UCSD-AML1 (cell line): ENCODE results near the gene METTL22.

Experiments used
- DNase-seq: peaks from one replicate; lab custom pipeline; 2025; ENCODE audit not compliant: unreplicated experiment; lab: John Stamatoyannopoulos, UW

Gene METTL22

DNA sequence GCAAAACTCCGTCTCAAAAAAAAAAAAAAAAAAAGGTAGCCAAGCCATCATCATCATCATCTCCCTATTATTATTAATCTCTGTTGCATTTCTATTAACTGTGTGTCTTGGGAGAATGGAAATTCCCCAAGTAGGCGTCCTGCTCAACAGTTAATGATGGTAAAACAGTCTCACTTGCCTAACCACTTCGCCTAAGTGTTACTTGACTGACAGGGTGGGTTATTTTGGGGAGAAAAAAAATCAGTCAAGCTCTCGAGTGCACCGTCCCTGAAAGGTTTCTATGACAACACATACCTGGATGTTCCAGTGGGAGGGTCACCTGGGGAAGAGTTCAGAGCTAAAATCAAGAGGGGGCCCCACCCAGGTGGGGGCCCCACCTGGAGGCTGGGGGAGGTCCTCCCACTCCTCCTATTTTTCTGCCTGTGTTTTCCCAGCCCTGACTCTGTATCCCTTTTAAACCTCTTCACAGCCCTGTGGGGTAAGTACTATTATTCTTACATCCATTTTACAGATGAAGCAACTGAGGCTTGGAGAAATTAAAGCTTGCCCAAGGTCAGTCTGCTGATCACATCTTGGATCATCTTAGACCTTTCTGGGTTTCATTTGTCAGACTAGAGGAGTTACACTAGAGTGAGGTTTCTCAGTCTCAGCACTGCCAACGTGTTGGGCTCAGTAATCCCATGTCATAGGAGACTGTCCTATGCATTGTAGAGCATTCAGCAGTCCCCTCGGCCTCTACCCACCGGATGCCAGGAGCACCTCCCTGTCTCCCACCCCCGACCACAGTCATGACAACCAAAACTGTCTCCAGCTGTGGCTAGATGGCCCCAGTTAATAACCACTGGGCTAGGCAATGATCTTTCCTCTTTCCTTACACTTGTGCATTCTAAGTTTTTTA is 41.9 kb downstream of the METTL22 start:
- no peak for DNase-seq

DNA sequence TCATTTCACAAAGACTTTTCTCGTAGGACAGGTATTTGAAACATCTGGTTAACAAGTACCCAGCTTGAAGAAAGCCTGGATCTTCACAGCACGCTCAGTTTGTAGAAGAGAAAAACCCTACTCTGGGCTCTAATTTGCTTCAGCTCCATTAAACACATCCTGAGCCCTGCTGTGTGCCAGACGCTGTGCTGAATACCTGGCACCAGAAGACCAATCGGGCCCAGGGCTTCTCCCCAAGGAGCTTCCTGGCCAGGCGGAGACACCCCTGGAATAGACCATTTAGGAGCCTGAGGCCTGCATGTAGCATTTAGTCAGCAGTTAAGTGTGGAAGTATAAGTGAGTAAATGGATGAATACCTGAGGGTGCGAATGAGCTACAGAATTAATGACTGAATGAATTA is 44.0 kb downstream of the METTL22 start:
- no peak for DNase-seq

DNA sequence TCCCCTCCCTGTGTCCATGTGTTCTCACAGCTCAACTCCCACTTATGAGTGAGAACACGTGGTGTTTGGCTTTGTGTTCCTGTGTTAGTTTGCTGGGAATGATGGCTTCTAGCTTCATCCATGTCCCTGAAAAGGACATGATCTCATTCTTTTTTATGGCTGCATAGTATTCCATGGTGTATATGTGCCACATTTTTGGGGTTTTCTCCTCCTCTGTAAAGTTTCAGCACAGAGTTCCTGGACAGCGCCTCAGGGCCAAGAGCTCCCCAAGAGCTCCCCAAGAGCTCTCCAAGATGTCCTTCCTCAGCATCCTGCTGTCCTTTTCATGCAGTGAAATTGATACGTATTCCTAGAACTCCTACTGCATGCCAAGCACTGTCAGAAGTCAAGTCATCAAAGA is 46.0 kb downstream of the METTL22 start:
- DNase-seq, result no peak

DNA sequence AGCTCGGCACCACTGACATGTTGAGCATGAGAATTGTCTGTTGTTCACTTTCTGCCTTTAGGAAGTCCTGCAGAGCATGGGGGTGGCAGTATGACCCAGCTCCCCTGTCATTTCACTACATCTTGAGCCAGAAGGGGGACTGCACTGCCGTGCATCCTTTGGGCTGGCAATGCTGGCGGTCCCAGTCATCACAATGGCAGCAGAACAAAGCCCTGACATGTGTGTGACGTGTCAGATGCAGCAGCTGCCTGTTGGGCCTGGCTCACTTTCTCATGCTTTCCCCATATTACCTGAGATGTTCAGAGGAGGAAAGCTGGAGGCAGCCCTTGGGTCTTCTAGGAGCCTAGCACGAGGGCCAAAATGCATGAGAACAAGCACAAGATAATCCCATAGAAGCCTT is 46.6 kb downstream of the METTL22 start:
- no peak for DNase-seq

DNA sequence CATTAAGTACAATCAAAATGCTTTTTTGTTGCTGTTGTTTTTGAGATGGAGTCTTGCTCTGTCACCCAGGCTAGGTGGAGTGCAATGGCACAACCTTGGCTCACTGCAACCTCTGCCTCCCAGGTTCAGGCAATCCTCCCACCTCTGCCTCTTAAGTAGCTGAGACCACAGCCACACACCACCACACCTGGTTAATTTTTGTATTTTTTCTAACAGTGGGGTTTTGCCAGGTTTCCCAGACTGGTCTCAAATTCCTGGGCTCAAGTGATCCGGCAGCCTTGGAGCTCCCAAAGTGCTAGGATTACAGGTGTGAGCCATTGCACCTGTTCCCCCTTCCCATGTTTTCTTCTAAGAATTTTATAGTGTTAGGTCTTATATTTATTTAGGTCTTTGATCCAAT is 48.0 kb downstream of the METTL22 start:
- DNase-seq, result no peak

DNA sequence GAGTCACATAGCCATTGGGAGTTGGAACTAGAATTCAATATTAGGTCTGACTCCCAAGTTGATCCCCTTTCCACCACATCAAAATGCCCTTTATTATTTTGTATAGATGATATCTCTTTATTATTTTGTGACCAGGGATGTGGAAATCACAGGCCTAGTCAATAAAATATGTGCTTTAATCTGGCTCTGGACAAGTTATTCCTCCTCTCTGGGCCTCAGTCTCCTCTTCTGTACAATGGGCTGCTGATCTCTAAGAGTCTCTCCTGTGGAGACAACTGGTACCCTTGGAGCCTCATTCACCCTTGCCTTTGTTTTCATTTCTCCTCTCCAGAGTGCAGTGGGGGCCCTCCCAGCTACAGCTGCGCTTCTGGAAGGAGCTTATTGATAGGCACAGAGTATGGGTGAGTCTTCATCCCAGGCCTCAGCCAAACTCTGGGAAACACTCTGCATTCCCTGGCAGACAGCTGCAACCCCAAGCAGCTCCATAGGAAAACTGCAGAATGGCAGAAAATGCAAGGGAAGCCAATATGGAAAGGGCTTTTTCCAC is 48.6 kb downstream of the METTL22 start:
- DNase-seq, result no peak

DNA sequence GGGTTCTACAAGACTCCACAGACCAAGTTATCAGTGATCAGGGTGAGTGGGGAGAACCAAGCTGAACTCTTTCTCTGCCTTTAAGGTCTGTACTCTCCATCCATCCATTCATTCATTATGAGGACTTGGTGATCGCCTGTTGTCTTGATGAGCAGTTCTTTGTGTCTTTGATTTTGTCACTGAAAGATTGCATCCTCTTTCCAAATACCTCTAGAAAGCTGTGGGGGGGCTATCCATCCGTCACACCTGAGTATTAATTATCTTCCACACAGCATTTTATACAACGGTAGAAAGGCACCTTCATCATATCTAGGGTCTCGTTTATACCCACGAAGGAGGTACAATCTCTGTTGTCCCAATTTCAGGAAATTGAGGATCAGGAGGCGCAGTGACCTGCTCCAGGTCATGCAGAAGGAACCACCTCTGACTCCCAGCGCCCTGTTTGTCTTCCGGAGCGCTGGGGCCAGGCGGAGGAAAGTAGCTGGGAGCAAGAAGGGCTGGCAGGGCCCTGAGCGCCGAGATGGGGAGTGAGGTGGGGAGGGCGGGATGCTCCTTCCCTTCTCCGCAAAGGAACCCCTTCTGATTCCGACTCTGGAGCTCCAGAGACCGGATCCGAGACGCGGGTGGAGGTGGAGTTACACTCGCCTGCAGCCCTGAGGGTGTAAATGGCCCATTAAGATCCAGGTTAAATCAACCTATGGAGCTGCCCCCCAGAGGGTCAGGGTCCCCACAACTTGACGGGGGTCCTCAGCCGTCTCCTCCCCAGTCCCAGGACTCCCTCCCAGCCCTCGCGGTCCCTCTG is 52.3 kb downstream of the METTL22 start:
- no peak for DNase-seq

DNA sequence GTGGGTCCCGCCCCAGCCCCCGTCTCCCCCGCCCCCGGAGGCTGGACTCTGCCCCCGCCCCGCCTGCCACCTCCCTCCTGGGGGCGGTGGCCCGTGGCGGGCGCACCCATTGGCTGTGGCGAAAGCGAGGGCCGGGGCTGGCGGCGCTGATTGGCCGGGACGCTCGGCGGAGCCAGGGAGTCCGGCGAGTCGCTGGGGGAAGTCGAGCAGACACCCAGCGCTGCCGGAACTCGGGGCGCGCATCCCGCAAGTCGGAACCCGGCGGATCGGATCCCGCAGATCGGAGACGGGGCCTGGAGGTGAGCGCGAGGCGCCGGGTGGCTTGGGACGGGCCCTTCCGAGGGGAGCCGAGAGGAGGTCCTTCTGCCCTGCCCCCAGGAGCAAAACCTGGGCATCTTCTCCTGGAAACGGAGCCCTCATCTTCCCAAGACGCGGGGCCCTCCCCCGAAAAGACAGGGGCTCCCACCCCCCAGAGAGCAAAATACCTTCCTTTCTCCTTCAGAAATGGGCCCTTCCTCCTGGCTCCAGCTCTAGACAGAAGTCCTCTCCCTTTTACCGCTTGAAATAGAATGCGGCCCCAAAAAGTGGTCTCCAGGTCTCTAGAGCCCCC is 53.0 kb downstream of the METTL22 start, which contains the start of gene ABAT:
TSS of gene ABAT (plus strand) at position 205 of the 610 bp plus-strand sequence. CDS start 61,123 bp downstream, outside the sequence.
- DNase-seq, result peak; percentile 75

DNA sequence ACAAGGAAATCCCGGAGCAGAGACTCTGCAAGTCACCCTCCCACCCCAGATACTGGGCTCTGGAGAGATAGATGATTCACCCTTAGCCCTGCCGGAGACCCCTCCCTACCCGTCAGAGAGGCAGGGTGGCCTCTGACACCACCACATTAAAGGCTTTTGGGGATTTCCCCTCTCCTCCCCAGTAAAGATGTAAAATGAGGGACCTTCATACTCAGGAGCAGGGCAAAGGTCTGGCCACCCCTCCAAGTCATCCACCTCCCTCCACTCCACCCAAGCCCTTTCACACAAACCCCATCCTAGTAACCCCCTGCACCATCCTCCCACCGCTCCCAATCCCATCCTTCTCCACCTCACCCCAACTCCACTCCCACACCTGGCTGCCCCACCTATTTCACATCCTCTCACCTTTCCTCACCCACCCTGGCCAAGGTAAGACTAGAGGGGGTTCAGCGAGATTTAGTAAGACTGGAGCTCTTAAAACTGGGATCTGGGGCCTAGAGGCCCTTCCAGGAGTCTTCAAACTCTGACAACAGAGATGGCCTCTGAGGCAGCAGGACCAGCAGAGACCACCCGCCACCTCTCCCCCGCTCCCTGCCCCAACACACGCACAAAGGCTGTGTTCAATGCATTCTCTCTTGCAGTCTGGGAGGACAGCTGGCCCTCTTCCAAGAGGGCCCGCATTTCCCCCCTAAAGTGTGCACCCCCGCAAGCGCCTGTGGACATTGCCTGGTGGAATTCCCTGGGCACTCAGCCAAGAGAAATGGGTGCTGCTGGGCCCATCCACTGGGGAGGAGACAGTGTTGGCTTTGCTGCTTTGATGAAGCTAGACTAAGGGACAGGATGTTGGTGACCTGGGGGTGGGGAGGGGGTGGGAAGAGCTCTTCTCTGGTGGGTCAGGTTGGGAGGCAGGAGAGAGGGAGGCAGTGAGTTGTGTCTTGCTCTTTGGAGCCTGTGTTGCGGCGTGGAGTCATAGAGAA is 54.0 kb downstream of the METTL22 start:
- DNase-seq, result no peak

DNA sequence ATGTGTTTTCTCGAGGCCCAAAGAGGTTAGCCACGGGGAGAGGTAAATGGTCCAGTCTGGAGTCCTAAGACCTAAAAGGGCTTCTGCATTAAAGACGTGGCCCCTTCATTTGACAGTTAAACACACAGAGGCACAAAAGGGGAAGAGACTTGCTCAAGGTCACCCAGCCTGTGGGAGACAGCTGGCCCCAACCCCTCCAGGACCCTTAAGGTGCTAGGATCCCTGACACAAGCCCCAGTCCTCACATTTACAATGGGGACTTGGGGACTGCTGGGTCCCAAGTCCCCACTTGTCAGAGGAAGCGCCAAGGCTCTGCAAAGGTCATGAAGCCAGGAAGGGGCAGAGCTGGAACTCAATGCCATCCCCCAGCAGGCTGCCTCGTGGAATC is 54.7 kb downstream of the METTL22 start:
- no peak for DNase-seq

DNA sequence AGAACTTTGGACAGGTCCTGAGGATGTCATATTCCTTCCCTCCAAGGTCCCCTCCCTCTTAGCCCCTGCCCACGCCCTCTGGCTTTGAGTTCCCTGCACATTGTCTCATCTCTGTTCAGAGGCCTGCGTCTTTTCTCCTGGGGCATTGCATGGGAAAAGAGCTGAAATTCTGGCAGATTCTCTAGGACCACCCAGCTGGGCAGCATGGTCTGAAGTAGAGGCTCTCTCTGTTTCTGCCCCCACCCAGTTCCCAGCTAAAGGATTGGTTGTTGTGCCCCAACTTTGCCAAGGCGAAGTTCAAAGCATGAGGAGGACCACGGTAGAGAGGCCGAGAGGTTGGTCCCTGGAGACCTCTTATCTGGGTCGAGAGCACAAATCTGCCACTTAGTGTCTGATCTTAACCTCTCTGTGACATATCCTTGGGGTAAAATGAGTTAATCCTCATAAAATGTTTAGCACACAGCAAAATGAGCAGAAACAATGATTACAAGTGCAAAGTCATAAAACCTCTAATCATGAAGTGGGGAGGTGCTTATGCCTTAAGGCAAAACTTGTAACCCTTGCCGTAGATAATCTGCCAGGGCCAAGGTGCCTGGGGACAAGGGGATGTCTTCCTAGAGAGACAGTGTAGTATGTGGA is 55.4 kb downstream of the METTL22 start:
- DNase-seq, result no peak

DNA sequence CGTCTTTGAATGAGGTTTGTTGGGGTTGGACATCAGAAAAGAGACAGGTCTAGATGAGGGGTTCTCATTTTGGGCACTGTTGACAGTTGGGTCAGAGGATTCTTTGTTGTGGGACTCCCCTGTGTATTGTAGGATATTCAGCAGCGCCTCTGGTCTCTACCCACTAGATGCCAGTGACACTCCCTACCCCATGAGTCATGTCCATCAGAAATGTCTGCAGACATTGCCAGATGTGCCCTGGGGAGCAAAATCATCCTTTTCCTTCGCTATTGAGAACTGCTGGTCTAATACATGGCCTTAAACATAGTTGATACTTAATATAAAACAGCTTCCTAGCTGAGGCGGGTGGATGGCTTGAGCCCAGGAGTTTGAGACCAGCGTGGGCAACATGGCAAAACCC is 56.0 kb downstream of the METTL22 start:
- no peak for DNase-seq

DNA sequence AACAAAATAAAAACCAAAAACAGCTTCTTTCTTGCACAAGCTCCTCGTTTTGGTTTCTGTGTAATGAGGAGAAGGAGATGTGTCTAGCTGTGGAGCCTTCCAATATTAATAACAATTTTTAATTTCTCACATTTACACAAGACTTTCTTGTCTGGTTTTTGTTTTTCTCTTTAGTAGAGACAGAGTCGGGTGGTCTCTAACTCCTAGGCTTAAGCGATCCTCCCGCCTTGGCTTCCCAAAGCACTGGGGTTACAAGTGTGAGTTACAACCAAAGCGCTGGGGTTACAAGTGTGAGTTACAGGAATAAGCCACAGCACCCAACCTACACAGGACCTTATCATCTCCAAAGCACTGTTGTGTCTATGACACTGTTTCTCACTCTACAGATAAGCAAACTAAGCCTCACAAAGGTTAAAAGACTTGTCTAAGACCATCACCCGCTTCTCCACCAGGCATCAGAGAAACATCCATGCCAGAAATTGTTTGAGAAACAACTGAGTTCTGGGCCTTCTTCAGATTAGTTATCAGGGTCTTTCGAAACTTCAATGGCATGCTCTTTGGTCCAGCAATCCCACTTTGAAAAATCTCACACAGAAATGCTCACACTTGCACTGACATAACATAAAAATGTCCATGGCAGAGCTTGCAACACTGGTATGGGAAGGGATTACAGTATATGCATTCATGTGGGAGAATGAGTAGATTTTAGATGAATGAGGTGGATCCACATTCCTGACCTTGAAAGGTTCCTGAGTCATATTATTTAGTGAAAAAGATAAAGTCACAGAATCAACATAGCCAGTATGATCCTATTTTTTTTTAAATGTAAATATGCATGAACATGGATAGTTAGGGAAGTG is 56.8 kb downstream of the METTL22 start:
- no peak for DNase-seq

DNA sequence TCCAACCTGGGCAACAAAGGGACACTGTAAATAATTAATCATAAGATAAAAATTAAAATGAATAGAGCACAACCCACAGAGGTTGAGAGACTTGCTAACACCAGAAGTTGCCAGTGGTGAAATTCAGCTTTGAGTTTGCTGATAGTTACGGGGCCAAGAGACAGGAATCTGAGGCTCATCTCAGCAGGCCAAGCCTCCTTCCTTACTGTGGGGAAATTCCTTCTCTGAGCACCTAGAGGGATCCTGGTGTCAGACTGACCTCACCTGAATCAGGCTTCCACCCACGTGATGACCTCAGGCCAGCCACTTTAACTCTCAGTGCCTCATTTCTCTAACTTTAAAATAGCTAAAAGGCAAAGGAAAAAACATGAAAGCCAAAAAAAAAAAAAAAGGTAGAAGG is 57.7 kb downstream of the METTL22 start:
- no peak for DNase-seq

DNA sequence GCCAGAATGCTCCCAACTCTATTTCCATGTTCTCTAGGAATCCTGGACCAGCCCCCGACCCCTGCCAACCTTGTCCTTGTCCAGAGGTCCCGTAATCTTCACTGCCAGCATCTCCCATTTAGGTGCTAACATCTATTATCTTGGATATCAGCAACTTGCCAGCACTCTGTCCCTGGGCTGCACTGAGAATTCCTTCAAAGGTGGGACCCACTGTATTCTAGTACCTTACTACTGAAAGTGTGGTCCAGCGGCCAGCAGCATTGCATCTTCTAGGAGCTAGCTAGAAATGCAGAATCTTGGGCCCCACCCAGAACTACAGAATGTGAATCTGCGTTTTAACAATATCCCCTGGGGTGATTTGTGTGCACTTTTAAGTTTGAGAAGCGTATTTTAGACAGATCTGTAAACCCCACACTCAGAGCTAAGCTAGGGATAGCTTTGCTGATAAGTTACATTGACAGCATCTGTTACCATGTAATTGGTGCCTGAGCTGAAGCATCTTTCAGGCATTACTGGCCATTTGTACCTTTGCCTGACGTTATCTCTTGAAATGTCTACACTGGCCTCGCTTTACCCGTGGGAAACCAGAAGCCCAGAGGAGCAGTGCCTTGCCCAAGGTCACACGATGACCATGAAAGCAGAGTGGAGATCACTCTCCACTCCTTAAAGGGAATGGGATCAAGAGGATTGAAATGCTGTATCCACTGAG is 61.2 kb downstream of the METTL22 start:
- DNase-seq, result no peak

DNA sequence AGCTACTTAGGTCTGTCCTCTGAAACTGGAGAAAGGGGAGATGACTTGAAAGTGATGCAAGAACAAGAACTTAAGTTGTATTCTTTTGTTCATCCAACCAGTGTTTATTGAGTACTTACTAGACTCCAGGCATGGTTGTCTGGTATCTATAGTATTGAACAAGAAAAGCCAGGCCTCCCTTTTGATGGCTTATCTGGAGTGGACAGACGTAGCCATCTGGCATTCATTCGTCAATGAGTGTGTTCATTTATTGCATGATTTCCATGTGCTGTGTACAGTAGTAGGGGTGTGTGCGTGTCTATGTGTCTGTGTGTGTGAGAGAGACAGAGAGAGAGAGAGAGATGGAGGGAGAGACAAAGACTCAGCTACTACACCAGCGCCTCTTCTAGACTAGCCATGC is 62.1 kb downstream of the METTL22 start:
- DNase-seq, result no peak

DNA sequence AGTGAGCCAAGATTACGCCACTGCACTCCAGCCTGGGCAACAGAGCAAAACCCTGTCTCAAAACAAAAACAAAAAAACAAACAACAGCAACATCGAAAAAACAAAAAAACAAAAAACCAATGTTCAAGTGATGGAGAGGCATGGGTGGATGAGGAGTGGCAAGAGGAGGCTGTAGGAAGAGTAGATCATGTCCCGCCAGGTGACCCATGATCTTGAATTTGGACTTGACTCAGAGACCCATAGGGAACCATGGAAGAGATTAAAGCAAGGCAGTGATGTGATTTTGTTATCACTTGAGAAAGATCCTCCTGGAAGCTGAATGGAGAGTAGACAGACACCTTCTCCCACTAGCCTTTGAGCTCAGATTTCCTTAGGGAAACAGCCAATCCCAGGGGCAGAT is 64.1 kb downstream of the METTL22 start:
- DNase-seq, result no peak

DNA sequence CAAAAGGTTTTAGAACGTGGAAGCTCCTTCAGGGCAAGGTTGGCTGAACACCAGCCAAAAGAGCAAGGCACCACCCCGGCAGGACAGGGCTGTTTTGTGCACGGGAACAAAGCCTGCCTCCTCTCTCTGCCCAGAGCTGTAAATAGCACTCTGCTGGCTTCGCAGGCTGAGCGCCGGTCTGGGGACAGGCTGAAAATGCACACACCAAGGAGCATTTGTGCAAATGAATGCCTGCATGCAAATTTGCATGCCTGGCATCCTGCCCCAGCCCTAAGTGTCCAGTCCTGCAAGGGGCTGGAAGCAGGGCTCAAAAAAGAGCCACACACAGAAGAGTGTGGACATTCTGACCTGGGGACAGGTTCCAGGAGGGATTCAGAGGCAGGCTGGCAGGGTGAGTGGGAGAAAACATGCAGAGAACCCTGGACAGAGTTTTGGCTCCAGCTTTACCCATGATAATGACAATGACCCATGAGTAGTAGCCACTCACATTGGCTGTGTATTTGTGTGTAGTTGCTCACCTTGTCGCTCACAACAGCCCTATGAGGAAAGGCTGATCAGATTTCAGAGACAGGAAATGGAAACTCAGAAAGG is 64.6 kb downstream of the METTL22 start:
- no peak for DNase-seq
